ENCODE data around the gene EXOSC2. TPM values are rescaled to one million over a fixed set of nuclear protein-coding genes. Genes with fewer than 3 reads are reported as not detected.

EXOSC2 gene
- total and polyA plus RNA-seq, 2 donors (not counting 1 experiment from before 2014, with no cell fraction given), result 22.0 to 29.6 TPM

GRCh38 chr9:130663977-130664250, 29.7 kb upstream of the EXOSC2 start:
- Histone ChIP-seq H3K79me2 (ENCODE audit: control insufficient read depth, insufficient read depth, low read length) (no peaks in the 10 kb centered on the region), H3K4me1 (ENCODE audit: control insufficient read depth, extremely low read depth, insufficient read depth, low read length) (no peaks in the 10 kb centered on the region), H3K9ac (ENCODE audit: insufficient read depth, low read length) (no peak overlapping the region), H3K36me3 (ENCODE audit: control insufficient read depth, insufficient read depth, low read length) (no peaks in the 10 kb centered on the region), H2AFZ (ENCODE audit: low read length) (no peak overlapping the region), H3K4me3 (replicated peaks in 1 of 4; ENCODE audit: control extremely low read depth in 1 of 4, insufficient read depth in 1 of 4, low read depth in 3 of 4, low read length in 4 of 4) (no peak overlapping the region), H3K27me3 (ENCODE audit: control insufficient read depth, insufficient read depth, low read length) (peaks cover 83% of the 10 kb centered on the region), H3K27ac (ENCODE audit: insufficient read depth, low read length) (no peak overlapping the region), H3K9me3 (ENCODE audit: control insufficient read depth, insufficient read depth, low read depth, low read length) (no peaks in the 10 kb centered on the region), H3K4me2 (ENCODE audit: extremely low read depth, insufficient read depth, low read length) (no peak overlapping the region), H4K20me1 (ENCODE audit: control insufficient read depth, extremely low read depth, insufficient read depth, low read length) (no peaks in the 10 kb centered on the region)
- TF ChIP-seq EZH2 (IDR thresholded peaks at IDR 0.05; ENCODE audit: low read length, missing control alignments) (peak; percentile 89), CTCF (conservative IDR thresholded peaks at IDR 0.05 in 1 of 2, IDR thresholded peaks at IDR 0.05 in 1 of 2; ENCODE audit: low read depth in 1 of 2, low read length in 2 of 2) (no peak)
- no peak for DNase-seq (ENCODE audit: low read depth in 2 of 2)

GRCh38 chr9:130664251-130665028, 29.1 kb upstream of the EXOSC2 start, which contains the start of gene PRDM12:
TSS of gene PRDM12 (plus strand) at chr9:130664594. CDS start at chr9:130664654, 60 bp downstream.
- Histone ChIP-seq H2AFZ (ENCODE audit: low read length) (no peak within 1 kb of the TSS), H4K20me1 (ENCODE audit: control insufficient read depth, extremely low read depth, insufficient read depth, low read length) (no peaks in the 10 kb centered on the region), H3K27ac (ENCODE audit: insufficient read depth, low read length) (no peak within 1 kb of the TSS), H3K9me3 (ENCODE audit: control insufficient read depth, insufficient read depth, low read depth, low read length) (no peaks in the 10 kb centered on the region), H3K4me3 (replicated peaks in 1 of 4; ENCODE audit: control extremely low read depth in 1 of 4, insufficient read depth in 1 of 4, low read depth in 3 of 4, low read length in 4 of 4) (no peak within 1 kb of the TSS), H3K36me3 (ENCODE audit: control insufficient read depth, insufficient read depth, low read length) (no peaks in the 10 kb centered on the region), H3K27me3 (ENCODE audit: control insufficient read depth, insufficient read depth, low read length) (peaks cover 78% of the 10 kb centered on the region), H3K9ac (ENCODE audit: insufficient read depth, low read length) (no peak within 1 kb of the TSS), H3K4me2 (ENCODE audit: extremely low read depth, insufficient read depth, low read length) (no peak within 1 kb of the TSS), H3K79me2 (ENCODE audit: control insufficient read depth, insufficient read depth, low read length) (no peaks in the 10 kb centered on the region), H3K4me1 (ENCODE audit: control insufficient read depth, extremely low read depth, insufficient read depth, low read length) (no peaks in the 10 kb centered on the region)
- TF ChIP-seq CTCF (conservative IDR thresholded peaks at IDR 0.05 in 1 of 2, IDR thresholded peaks at IDR 0.05 in 1 of 2; ENCODE audit: low read depth in 1 of 2, low read length in 2 of 2) (no peak), EZH2 (IDR thresholded peaks at IDR 0.05; ENCODE audit: low read length, missing control alignments) (peak; percentile 92)
- DNase-seq (ENCODE audit: low read depth in 2 of 2), result no peak

- H3K9me3 ChIP-seq (ENCODE audit: control insufficient read depth, insufficient read depth, low read depth, low read length), result no peaks in the 10 kb centered on the region
- no peaks in the 10 kb centered on the region for H4K20me1 ChIP-seq (ENCODE audit: control insufficient read depth, extremely low read depth, insufficient read depth, low read length)
- no peaks in the 10 kb centered on the region for H3K79me2 ChIP-seq (ENCODE audit: control insufficient read depth, insufficient read depth, low read length)
- no peak for TF ChIP-seq CTCF (conservative IDR thresholded peaks at IDR 0.05 in 1 of 2, IDR thresholded peaks at IDR 0.05 in 1 of 2; ENCODE audit: low read depth in 1 of 2, low read length in 2 of 2)
- TF ChIP-seq EZH2 (IDR thresholded peaks at IDR 0.05; ENCODE audit: low read length, missing control alignments), result no peak
- H3K27me3 ChIP-seq (ENCODE audit: control insufficient read depth, insufficient read depth, low read length), result peaks cover 73% of the 10 kb centered on the region
- no peak overlapping the region for H3K27ac ChIP-seq (ENCODE audit: insufficient read depth, low read length)
- H3K36me3 ChIP-seq (ENCODE audit: control insufficient read depth, insufficient read depth, low read length), result no peaks in the 10 kb centered on the region
- DNase-seq (ENCODE audit: low read depth in 2 of 2), result no peak
- no peak overlapping the region for H3K4me3 ChIP-seq (replicated peaks in 1 of 4; ENCODE audit: control extremely low read depth in 1 of 4, insufficient read depth in 1 of 4, low read depth in 3 of 4, low read length in 4 of 4)
- no peak overlapping the region for H2AFZ ChIP-seq (ENCODE audit: low read length)
- H3K9ac ChIP-seq (ENCODE audit: insufficient read depth, low read length), result no peak overlapping the region
- no peaks in the 10 kb centered on the region for H3K4me1 ChIP-seq (ENCODE audit: control insufficient read depth, extremely low read depth, insufficient read depth, low read length)
- H3K4me2 ChIP-seq (ENCODE audit: extremely low read depth, insufficient read depth, low read length), result no peak overlapping the region
Observed at GRCh38 chr9:130665029-130665430, 28.6 kb upstream of the EXOSC2 start.
